Erythroblast (primary cell): ENCODE data around the gene PTPRD.

ENCODE experiments used
- GATA1 ChIP-seq: IDR thresholded peaks from 2 replicates; pipeline ENCODE4 v1.6.1; 2011; ENCODE audit warnings: low read depth, mild to moderate bottlenecking, control low read depth, low read length, moderate library complexity
- POLR2A ChIP-seq: IDR thresholded peaks from 2 replicates; pipeline ENCODE4 v1.6.1; 2011; ENCODE audit warnings: mild to moderate bottlenecking, low read length

DNA sequence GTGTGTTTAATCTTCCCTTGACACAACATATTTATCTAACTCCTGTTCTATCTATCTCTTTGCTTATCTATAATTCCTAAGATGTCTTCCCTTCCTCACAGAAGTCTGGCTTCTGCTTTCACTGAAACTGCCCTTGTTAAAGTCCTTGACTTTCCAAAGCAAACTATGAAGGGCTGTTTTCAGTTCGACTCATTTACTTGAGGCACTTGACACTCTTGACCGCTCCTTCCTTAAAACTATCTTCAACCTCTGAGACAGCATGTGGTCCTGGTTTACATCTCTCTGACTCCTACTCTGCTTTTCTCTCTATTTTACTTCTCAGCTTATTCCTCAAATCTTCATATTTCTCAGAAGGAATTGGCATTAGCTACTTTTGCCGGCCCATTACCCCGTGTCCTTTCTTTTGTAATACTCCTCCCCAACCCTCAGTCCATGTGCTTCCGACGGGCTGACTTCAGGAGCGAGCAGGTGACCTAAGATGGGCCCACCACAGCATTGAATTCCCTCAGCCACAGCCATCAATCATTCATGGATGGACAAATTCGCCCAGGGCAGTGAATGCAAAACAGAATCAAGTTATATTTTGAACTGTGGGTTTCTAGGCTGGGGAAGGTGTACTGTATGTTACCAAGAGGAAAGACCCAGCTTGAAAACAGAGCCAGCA is 1089.2 kb downstream of the PTPRD start:
- no peak for TF ChIP-seq POLR2A
- no peak for TF ChIP-seq GATA1
